Kidney (tissue), 14 donors: Measurements from ENCODE around the gene NCKAP5. TPM values are rescaled to one million over a fixed set of nuclear protein-coding genes. Genes with fewer than 3 reads are reported as not detected.

Experiments used
- DNase-seq, 5 donors: peaks; one replicate each; pipeline ENCODE4 v3.0.0-alpha.2; 2013 to 2020
- FAIRE-seq: peaks from 2 replicates; lab custom pipeline; 2012; peaks lifted over from hg19 to GRCh38; lab: Jason Lieb, UNC
- H3K27ac ChIP-seq, 2 donors: one replicate each; pipeline ENCODE4 v1.7.0; 2013; ENCODE audit warnings: low read depth in 2 of 2, low read length in 2 of 2, inconsistent platforms in 1 of 2
- H3K27me3 ChIP-seq: one replicate; pipeline ENCODE4 v1.7.1; 2013; ENCODE audit warnings: low read length, inconsistent platforms; ENCODE audit not compliant: control insufficient read depth, insufficient read depth
- H3K36me3 ChIP-seq, 3 donors: one replicate each; pipeline versions ENCODE4 v1.7.0 to v1.7.1; 2013; ENCODE audit warnings: low read length in 3 of 3, control low read depth in 1 of 3, inconsistent platforms in 1 of 3; ENCODE audit not compliant: insufficient read depth in 3 of 3, control insufficient read depth in 2 of 3
- H3K4me1 ChIP-seq, 3 donors: one replicate each; pipeline versions ENCODE4 v1.7.0 to v1.7.1; 2013; ENCODE audit warnings: low read length in 3 of 3, inconsistent platforms in 1 of 3, low read depth in 1 of 3; ENCODE audit not compliant: control insufficient read depth in 2 of 3, insufficient read depth in 2 of 3
- H3K4me3 ChIP-seq, 3 donors: one replicate each; pipeline versions ENCODE4 v1.7.0 to v1.8.1; 2013; ENCODE audit warnings: low read length in 3 of 3, control low read depth in 1 of 3, inconsistent platforms in 1 of 3
- H3K9ac ChIP-seq, 3 donors: one replicate each; pipeline versions ENCODE4 v1.7.0 to v1.7.1; 2013; ENCODE audit warnings: low read length in 3 of 3, control low read depth in 1 of 3, inconsistent platforms in 1 of 3
- H3K9me3 ChIP-seq, 3 donors: one replicate each; pipeline versions ENCODE4 v1.7.0 to v1.7.1; 2013; ENCODE audit warnings: low read length in 3 of 3, control low read depth in 1 of 3, inconsistent platforms in 1 of 3; ENCODE audit not compliant: control insufficient read depth in 2 of 3, insufficient read depth in 1 of 3
- intact Hi-C: fragments of 100-400 bp; cut with DNase I; formaldehyde crosslinking; loops from one replicate; pipeline ENCODE4 v1.11.1; 2022
- polyA plus RNA-seq: library from polyadenylated mRNA; stranded (reverse); fragments of 350-450 nt; fragmentation: Illumina TruSeq; extraction: RNeasy Lipid Tissue Mini Kit (QIAGEN cat#74804); gene quantifications from one replicate; pipeline ENCODE4 v1.2.3, GENCODE V29; 2014; ENCODE audit warnings: low read depth, low replicate concordance; ENCODE audit not compliant: insufficient read depth
- total RNA-seq: library from RNA; stranded (reverse); fragmentation: NEBNext Ultra II Directional; extraction: Animal tissue kit (Norgen Biotek cat#: 25700); gene quantifications from one replicate; pipeline ENCODE4 v1.2.1, GENCODE V29; 2021
- TF ChIP-seq, protein P1 (sequence below): IDR thresholded peaks from 3 replicates; pipeline ENCODE4 v1.5.1; 2012; ENCODE audit warnings: mild to moderate bottlenecking, moderate library complexity, borderline replicate concordance; ENCODE audit not compliant: insufficient read depth; ENCODE audit errors: extremely low read depth
- donor health status: control.
- donor health status: control.
- donor health status: control.
- donor health status: control.
- donor health status: control.
- donor health status: DM: yes; HTN: yes; CAD: no.
- donor health status: Normal renal cell carcinoma (clear cell type).

The NCKAP5 gene
- total and polyA plus RNA-seq, 2 donors from 2014 or later = 1.8 to 2.9 TPM

DNA sequence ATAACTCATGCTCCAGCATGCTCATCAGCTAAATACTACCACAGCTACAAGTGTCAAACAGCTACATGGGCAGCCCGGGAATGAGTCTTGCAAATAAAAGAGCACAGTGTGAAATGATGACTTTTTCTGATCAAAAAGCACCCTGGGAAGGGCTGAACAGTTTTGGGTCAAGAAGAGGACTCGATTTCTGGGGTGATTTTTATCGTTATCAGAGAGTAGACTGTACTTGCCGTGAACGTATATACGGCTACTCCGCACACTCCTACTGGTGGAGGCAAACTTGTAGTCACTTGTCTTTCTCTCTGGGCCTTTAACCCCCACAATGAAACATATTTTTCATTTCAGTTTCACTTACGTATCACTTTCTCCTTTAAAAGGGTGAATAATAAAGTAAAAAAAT, 54.4 kb downstream of the NCKAP5 start:
- TF ChIP-seq, protein P1, sequence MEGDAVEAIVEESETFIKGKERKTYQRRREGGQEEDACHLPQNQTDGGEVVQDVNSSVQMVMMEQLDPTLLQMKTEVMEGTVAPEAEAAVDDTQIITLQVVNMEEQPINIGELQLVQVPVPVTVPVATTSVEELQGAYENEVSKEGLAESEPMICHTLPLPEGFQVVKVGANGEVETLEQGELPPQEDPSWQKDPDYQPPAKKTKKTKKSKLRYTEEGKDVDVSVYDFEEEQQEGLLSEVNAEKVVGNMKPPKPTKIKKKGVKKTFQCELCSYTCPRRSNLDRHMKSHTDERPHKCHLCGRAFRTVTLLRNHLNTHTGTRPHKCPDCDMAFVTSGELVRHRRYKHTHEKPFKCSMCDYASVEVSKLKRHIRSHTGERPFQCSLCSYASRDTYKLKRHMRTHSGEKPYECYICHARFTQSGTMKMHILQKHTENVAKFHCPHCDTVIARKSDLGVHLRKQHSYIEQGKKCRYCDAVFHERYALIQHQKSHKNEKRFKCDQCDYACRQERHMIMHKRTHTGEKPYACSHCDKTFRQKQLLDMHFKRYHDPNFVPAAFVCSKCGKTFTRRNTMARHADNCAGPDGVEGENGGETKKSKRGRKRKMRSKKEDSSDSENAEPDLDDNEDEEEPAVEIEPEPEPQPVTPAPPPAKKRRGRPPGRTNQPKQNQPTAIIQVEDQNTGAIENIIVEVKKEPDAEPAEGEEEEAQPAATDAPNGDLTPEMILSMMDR = no peak
- intact Hi-C loops = no loop called here
- H3K9ac ChIP-seq = no peak overlapping the region
- H3K27me3 ChIP-seq = no peaks in the 10 kb centered on the region
- H3K9me3 ChIP-seq = no peaks in the 10 kb centered on the region
- no peaks in the 10 kb centered on the region for H3K36me3 ChIP-seq
- no peak overlapping the region for H3K27ac ChIP-seq
- DNase-seq = no peak
- FAIRE-seq = no peak
- H3K4me1 ChIP-seq = no peaks in the 10 kb centered on the region
- H3K4me3 ChIP-seq = no peak overlapping the region

DNA sequence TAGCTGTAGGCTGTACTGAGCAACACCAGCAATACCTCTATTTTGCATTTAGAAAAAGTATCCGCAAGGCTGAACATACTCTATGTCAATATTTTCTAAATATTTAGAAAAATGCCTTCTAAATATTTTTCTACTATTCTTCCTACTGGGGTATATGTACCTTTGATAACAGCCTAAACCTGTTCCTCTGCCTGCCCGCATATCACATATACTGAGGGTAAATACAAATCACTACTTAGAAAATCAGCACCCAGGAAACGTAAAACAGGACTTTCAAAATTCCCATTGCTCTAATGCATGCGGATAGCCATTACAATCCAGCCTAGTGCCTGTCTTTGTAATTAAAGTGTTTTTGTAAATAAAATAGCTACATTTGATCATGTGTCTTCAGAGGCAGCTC, 56.1 kb downstream of the NCKAP5 start:
- DNase-seq = no peak
- Histone ChIP-seq H3K9me3 (no peaks in the 10 kb centered on the region), H3K4me3 (no peak overlapping the region), H3K4me1 (no peaks in the 10 kb centered on the region), H3K9ac (no peak overlapping the region), H3K27ac (no peak overlapping the region), H3K27me3 (no peaks in the 10 kb centered on the region), H3K36me3 (no peaks in the 10 kb centered on the region)
- FAIRE-seq = no peak
- TF ChIP-seq, protein P1 = no peak
- intact Hi-C loops = no loop called here

DNA sequence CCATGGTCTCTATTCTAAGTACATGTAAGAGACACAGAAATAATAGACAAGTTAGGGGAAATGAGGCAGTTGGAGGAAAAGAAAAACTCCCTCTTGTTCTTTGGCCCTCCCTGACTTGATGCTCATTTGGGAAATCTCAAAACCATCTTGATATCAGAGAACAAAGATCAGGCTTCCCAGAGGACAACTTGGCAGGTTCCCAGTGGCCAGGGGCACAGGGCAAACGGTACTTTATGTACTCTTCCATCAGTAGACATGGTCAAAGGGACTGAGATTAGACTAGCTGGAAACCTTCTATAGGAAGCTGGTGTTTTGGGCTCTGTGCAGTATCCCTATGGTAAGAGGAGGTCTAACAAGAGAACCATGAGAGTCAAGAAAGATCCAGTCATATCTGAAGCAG, 56.6 kb downstream of the NCKAP5 start:
- Histone ChIP-seq H3K36me3 (no peaks in the 10 kb centered on the region), H3K4me3 (no peak overlapping the region), H3K9ac (no peak overlapping the region), H3K4me1 (no peaks in the 10 kb centered on the region), H3K27me3 (no peaks in the 10 kb centered on the region), H3K9me3 (no peaks in the 10 kb centered on the region), H3K27ac (no peak overlapping the region)
- intact Hi-C loops = no loop called here
- FAIRE-seq (no peak), DNase-seq (no peak)
- TF ChIP-seq, protein P1 = no peak

DNA sequence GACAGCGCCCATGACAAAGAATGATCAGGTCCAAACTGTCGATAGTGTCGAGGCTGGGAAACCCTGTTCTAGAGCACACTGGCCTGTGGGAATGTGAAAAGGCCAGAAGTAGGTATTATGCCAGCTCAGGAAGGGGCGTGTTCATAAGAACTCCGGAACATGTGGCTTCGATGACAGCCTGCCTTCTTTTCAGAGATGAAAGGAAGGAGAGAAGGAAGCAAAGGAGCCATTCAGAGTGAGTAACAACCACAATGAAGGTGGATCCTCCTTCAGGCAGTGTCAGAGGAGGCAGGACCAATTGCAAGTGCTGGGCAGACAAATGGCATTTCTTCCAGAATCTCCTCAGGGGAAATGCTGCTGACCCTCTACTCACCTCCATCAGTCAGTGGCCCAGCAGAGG, 58.5 kb downstream of the NCKAP5 start:
- TF ChIP-seq, protein P1 = no peak

More for the DNA sequence above, 58.5 kb downstream of the NCKAP5 start:
- Histone ChIP-seq H3K4me1 (peaks cover 0 to under 1% (median 0%) of the 10 kb centered on the region in 3 donors), H3K36me3 (no peaks in the 10 kb centered on the region), H3K27me3 (no peaks in the 10 kb centered on the region), H3K4me3 (no peak overlapping the region), H3K27ac (no peak overlapping the region), H3K9me3 (no peaks in the 10 kb centered on the region), H3K9ac (no peak overlapping the region)
- FAIRE-seq (no peak), DNase-seq (no peak)
- intact Hi-C loops = no loop called here
